EH (cell line): Measurements from ENCODE around the gene ABHD16B.
"Not testable (repeated sequence)": the region's sequence is repeated elsewhere in the genome, so short reads cannot be mapped to it uniquely, and the experiment has no call there.

Experiments
- DNase-seq: peaks from one replicate; pipeline ENCODE4 v3.0.0-alpha.2; 2015; ENCODE audit warnings: low read depth

The ABHD16B gene

DNA sequence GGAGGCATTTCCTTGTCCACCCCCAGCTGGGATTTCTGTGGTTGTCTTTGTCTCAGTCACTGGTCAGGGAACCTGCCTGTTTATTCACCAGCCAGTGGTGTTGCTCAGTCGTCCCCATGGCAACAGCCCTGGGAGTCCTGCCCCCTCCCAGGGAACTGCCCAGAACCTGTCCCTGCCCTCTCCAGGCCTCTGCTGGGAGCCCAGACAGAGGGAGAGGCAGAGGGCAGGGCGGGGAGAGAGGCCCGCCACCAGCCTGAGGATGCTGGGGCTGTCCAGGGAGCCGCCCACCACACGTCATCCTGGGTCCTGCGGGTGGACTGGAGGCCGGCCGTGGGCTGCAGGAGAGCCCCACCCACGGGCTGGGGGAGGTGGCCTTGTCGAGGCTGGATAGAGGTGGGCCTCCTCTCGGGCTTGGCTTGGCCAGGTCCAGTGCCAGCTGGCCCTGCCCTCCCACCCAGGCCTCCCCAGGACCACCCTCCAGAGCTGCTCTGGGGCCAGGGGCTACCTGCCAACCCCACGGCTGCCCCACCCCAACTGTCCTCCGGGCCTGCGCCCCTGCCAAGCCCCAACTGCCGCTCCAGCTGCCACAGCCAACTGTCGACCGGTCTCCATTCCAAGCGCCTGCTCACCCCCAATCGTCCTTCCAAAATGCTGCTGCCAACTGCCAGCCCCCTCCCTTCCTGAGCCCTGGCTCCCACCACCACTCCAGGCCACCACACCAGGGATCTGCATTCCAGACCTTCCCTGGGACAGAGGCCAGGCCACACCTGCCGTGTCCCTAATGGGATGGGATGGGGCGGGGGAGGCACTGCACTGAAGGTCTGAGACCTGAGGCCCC, 26.1 kb upstream of the ABHD16B start:
- peak; percentile 100 for DNase-seq

DNA sequence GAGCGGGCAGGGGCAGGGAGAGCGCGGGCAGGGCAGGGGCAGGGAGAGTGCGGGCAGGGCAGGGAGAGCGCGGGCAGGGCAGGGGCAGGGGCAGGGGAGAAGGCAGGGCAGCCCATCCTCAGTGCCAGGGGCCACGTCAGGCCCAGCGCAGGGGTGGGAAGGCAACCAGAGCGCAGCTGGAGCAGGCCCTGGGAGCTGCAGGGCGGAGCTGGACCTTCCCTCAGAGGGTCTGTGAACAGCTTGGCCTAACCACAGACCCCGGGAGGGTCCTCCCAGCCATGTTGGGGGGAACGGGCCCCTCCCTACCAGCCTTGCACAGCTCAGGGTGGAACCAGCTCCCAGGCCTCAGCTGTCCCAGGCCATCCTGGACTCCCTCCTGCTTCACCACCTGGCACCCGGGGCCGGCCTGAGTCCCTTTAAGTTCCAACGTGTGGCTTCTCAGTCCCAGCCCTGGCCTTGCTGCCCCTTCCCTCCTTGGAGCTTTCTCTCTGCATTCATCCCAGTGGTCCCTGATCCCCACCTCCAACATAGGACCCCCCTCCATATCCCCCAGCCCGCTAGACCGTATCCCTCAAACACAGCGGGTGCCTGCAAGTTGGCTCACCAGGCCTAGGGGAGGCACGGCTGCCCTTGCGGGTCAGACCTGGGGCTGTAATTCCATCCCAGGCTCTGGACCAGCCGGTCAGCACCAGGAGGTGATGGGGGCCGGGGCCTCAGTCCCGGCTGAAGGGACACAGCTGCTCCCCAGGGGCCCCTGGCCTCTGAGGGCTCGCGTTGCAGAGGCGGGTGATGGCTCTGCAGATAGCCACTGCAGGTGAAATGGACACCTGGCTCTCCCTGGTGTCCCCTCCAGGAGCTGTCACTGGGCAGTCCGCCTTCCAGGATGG, 24.6 kb upstream of the ABHD16B start:
- no peak for DNase-seq

DNA sequence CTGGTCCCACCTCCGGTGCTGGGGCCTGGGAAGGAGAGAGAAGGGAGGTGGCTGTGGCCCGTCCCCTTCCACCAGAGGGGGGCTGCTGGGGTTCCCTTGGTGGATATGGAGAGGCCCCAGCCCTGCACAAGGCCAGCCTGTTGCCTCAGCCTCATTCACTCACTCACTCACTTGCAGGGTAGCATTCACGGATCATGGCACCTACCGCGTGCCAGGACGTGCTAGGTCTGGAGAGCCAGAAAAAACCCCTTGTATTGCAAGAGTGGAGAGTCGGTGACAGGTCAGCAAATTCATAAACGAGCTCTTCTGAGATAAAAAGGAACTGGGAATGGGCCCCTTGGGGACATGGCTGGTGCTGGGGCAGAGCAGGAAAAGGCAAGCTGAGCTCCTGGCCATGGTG, 23.8 kb upstream of the ABHD16B start:
- no peak for DNase-seq

- no peak for DNase-seq
These were observed 21.7 kb upstream of the ABHD16B start for GRCh38 chr20:63839620-63840019.

DNA sequence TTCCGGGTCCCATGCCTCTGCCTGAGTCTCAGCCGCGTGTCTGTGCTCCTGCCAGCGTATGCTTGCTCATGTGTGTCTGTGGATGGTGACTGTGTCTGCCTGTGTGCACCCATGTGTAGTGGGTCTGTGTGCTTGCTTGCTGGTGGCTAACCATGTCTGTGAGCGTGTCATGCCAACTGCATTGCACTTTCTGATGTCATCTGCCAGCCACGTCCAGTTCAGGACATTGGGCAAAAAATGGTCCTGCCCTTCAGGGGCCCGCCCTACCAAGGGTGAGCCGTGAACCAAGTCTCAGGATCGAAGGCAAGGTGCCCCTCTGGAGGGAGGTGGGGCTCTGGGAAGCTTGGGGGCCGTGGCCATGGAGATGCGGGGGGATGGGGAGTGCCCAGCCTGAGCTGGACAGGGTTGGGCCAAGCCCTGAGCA, 20.9 kb upstream of the ABHD16B start:
- DNase-seq = no peak

GRCh38 chr20:63842258-63842657, 19.0 kb upstream of the ABHD16B start:
- DNase-seq = no peak

DNA sequence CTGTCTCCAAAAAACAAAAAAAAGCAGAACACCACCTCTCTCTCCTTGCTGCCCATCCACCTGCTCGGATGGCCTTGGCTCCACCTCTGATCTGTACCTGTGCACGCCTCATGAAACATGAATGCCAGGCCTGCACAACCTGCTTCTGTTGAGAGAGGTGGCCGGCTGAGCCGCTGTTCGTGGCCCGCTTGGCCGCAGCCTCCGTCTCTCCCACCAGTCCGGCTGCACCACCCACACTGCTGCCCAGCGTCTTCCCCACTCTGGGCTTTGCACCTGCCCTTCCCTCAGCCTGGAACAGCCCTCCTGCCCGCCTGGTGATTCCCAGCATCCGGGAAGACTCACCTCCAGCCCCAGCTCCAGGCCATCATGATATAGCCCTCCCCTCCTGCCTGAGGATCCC, 18.1 kb upstream of the ABHD16B start:
- no peak for DNase-seq

GRCh38 chr20:63843778-63844177, 17.5 kb upstream of the ABHD16B start:
- DNase-seq = no peak

DNA sequence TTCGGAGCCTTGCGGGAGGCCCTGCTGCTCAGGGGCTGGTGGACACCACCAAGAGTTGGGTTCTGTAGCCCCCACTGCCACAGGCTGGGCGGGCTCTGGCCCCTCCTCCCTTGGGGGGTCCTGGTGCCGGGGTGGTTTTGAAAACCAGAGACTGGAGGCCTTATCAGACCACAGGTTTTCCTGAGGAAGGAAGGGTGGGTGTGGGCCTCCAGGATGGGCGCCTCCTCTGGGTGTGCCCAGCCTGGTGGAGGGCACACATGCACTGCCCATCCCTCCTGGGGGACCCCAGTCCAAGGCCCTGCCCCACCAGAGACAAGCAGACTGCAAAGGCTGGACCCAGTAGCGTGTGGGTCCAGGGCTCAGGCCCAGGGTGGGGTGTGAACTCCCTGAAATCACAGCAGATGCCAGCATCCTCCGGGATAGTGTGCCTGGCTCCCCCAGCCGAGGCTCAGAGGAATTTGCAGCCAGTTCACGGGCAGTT, 16.7 kb upstream of the ABHD16B start:
- no peak for DNase-seq

GRCh38 chr20:63846128-63846771, 15.0 kb upstream of the ABHD16B start:
- peak; percentile 61 for DNase-seq

- no peak for DNase-seq
These were observed 14.4 kb upstream of the ABHD16B start for GRCh38 chr20:63846888-63847236.

DNA sequence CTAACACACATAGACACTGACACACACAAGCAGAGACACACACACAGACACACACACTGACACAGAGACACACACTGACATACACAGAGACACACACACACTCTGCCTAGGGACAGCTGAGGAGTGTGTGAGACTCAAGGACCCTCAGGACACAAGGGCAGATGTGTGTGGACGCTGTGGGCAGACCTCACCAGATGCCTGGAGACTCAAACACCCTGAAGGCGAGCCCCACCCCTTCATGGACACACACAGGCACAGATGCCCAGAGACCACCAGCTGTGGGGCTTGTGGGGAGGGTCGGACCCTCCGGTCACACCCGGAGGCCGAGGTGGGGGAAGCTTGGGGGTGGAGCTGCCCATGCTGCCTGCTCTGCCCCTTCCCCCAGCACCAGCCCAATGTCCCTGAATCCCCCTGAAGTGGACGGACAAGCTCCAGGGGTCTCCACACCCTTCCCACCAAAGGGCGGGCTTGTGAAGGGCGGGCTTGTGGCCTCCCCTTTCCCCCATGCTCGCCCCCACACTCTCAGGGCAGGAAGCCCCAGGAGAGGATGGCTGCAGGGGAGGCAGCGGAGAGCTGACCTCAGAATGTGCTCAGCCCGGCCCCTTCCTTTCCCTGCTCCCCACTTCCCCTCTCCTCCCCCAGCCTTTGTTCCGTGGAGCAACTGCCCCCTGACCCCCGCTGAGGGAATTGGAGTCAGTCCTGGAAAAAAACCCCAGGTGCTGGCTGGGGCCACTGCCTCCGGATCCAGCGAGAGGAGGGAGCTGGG, 13.9 kb upstream of the ABHD16B start:
- no peak for DNase-seq

DNA sequence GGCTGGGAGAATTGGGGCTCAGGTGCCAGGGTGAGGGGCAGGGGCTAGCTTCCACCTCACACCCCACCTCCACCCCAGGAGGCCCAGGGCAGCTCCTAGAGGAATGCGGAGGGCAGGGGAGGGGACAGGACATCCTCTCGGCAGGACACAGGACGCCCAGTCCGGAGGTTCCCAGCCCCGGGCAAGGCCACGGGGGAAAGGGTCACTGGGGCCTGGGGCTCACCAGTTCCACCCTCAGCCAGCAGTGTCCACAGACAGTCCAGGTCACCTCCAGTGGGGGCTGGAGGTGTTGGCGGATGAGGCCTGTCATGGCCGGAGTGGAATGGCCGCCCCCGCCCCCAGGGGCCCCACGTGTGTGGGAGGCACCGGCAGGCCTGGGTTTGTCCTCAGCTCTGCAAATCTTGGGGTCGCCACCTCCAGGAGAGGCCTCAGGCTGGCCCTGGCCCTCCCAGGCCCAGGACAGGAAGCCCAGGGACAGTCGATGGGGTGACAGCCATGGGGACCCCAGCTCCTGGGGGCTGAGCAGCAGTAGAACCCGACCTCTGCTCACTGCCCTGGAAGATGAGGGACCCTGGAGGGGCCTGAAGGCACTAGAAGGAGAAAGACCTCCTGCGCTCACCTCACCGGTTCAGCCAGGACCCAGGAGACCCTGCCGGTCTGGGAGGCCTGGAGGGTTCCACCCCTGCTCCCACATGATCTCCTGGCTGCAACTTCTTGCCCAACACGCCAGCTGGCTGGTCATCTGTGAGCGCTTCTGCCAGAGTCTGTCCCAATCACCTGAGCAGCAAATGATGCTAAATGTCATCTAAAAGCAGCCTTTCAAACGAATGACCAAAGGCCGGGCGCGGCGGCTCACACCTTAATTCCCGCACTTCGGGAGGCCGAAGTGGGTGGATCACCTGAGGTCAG, 13.0 kb upstream of the ABHD16B start:
- no peak for DNase-seq

DNA sequence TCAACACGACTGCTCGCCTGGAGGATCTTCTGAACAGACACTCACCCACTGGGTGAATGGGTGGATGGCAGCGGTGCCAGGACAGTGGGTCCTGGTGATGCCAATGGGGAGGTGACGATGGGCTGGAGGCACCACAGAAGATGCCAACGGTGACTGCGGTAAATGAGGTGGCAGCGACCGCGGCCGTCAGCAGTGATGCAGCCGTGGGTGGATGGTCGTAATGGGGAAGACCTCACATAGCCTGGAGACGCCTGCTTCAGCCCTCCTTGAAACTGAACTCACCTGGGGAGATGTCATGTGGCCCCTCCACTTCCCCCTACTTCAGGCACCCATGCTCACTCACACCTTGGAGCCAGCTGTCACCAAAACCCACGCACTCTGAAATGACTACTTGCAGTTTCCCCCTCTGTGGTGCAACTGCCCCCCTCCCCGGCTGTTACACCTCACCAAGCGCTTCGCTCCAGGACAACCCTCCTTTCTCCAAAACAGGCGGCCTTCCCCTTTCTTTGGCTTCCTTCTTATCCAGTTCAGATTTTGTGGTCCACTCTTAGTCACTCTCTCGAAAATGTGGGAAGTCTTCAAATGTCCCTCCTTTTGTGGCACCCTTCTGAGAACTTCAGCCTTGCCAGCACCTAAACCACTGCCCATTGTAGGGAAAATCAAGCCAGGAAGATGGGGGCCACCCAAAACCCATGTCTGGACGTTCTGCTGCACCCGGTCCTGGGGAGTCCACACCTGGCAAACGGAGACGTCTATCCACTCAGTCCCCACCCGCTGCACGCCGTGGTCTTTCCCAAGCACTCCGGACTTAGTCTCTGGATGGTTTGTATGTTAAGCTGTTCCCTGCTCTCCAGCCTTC, 10.4 kb upstream of the ABHD16B start:
- no peak for DNase-seq

GRCh38 chr20:63851548-63851943, 9.8 kb upstream of the ABHD16B start:
- DNase-seq = not testable (repeated sequence)

GRCh38 chr20:63853733-63854068, 7.6 kb upstream of the ABHD16B start:
- DNase-seq = not testable (repeated sequence)

DNA sequence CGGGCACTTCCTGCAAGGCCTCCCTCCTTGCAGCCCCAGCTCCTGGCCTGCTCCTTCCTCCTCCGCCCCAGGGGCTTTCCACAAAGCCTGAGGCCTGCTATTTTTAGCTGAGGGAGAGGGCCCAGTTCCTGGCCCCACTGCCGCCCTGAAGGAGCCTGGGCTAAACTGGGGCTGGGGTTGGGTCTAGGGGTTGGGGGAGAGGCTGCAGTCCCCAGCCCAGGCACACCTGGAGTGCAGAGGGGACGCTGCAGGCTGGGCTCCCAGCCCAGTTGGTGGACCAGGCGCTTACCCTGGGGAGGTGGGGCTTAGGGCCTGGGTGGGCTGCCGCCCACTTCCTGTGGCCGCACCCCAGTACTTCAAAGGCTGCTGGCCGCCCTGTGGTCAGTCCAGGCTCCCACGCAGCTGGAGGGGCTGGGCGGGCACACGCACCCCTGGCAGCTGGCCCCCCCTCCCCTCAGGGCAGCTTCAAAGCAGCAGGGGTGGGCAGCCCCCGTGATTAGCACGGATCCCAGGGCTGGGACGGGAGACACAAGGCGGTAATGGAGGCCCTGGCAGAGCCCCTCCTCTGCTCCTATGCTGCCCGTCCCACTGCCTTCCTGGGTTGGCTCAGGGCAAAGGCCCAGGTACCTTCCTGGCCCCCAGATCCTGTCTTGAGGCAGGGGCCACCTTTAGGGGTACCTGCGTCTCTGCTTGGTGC, 7.1 kb upstream of the ABHD16B start:
- DNase-seq = peak; percentile 31

DNA sequence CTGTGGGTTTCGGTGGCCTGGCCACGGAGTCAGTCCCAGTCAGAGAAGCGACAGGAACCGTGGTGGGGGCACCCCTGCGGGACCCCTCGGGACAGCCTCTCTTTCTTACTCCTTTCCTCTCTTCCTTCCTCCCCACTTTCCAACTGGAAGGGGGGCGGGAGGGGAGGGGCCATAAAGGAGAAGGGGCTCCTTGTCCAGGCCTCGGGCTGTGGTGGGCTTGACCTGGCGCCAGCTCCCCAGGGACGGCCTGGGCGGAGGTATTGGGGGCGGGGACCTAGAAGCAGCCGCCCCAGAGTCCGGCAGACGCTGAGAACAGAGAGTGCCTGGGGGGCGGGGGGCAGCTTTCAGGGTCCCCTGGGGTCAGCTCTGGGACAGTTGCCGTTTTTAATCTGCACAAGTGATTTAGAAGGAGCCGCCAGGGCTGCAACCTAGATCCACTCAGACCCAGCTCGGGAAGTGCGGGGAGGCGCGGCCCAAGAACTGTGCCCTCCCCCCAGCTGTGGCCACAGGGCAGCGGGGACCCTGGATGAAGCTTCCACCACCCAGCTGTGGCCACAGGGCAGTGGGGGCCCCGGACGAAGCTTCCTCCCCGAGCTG, 6.4 kb upstream of the ABHD16B start:
- DNase-seq = peak; percentile 15
